ENCODE data around the gene SEPTIN8.

The SEPTIN8 gene

DNA sequence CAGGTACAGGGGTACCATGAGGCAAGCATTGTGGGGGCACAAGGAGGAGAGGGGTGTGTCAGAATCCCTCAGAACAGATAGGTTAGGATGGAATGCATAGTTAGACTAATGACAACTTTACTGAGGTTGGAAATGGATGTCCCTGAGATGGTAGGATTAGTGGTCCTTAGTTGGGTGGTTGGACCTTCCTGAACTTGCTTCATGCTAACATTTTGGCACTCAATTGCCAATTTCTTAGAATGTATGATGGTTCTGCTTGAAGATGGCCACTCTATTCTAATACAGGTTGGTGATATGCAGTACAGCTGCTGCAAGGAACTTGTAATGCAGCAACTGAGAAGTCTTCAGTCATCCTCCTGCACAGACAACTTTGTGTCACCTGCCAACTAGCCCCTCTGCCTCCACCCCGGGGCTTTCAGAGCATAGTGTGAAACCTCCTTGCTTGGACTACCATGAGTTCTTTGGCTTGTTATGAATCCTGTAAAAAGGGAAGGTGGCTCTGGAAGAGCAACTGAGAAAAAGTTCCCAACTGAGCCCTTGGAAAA is 24.4 kb downstream of the SEPTIN8 start:
- Histone ChIP-seq H3K4me1 (ENCODE audit: control extremely low read depth in 1 of 4, control insufficient read depth in 4 of 4, insufficient read depth in 4 of 4, low read length in 3 of 4) (peaks cover 0 to 1% (median under 1%) of the 10 kb centered on the region in 4 experiments), H3K36me3 (ENCODE audit: control insufficient read depth in 4 of 4, insufficient read depth in 4 of 4, low read length in 3 of 4) (no peaks in the 10 kb centered on the region), H3K27me3 (replicated peaks in 2 of 5; ENCODE audit: control insufficient read depth in 4 of 5, insufficient read depth in 5 of 5, low read length in 4 of 5) (peaks cover 0 to 26% (median 12%) of the 10 kb centered on the region in 5 experiments), H3K4me3 (ENCODE audit: control insufficient read depth in 1 of 7, extremely low read depth in 1 of 7, insufficient read depth in 4 of 7, low read depth in 2 of 7, low read length in 6 of 7) (no peak overlapping the region), H3K9me3 (ENCODE audit: control extremely low read depth in 1 of 5, control insufficient read depth in 4 of 5, insufficient read depth in 2 of 5, low read depth in 1 of 5, low read length in 4 of 5) (no peaks in the 10 kb centered on the region), H3K27ac (ENCODE audit: insufficient read depth in 1 of 2, low read depth in 1 of 2, low read length in 2 of 2, poor library complexity in 1 of 2, severe bottlenecking in 2 of 2) (no peak overlapping the region)
- ChIA-PET POLR2A (no interaction called here), CTCF (interaction anchor here (1.0 to 5.9 kb wide), 11 partner anchors 10 to 68 kb away, joined by 3 to 74 read pairs (median 6); no protein-coding TSS in a partner anchor)
- WGBS (ENCODE audit: insufficient coverage), result 100% methylated on average over 1 of the region's 1 CpG
- DNase-seq, result no peak

DNA sequence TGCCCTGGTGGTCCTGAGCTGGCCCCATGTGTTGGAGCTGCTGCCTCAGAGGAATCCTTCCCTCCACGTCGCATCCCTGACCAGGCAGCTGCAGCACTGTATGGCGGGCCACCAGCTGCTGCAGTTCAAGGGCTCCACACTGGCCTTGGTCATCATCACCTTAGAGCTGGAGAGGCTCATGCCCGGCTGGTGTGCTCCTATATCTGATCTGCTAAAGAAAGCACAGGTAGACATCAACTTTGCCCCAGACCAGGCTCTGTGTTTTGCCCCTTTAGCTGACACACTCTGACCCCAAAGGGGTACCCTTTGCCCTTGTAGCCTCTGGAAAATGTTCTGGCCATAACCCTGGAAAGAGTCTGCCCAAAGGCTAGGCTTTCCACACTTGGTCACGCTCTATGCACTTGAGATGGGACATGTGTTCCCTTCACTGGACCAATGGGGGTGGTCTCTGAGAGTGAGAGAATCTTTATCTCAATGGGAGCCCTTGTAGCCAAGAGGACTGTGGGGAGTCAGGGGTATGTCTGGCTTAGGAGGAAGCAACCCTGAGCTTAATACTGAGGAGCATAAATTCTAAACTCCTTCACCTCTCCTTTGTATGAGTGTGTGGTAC is 25.0 kb downstream of the SEPTIN8 start:
- H3K27me3 ChIP-seq (replicated peaks in 2 of 5; ENCODE audit: control insufficient read depth in 4 of 5, insufficient read depth in 5 of 5, low read length in 4 of 5), result peaks cover 0 to 26% (median 18%) of the 10 kb centered on the region in 5 experiments
- POLR2A ChIA-PET, result no interaction called here
- H3K4me3 ChIP-seq (ENCODE audit: control insufficient read depth in 1 of 7, extremely low read depth in 1 of 7, insufficient read depth in 4 of 7, low read depth in 2 of 7, low read length in 6 of 7), result no peak overlapping the region
- H3K4me1 ChIP-seq (ENCODE audit: control extremely low read depth in 1 of 4, control insufficient read depth in 4 of 4, insufficient read depth in 4 of 4, low read length in 3 of 4), result peaks cover 0 to 7% (median 5%) of the 10 kb centered on the region in 4 experiments
- CTCF ChIA-PET, result interaction anchor here (1.0 to 4.6 kb wide), 7 partner anchors 14 to 365 kb away, joined by 3 to 16 read pairs (median 4); no protein-coding TSS in a partner anchor
- DNase-seq, result no peak
- 97% methylated on average over 4 of the region's 5 CpGs for WGBS (ENCODE audit: insufficient coverage)
- H3K27ac ChIP-seq (ENCODE audit: insufficient read depth in 1 of 2, low read depth in 1 of 2, low read length in 2 of 2, poor library complexity in 1 of 2, severe bottlenecking in 2 of 2), result no peak overlapping the region
- no peaks in the 10 kb centered on the region for H3K36me3 ChIP-seq (ENCODE audit: control insufficient read depth in 4 of 4, insufficient read depth in 4 of 4, low read length in 3 of 4)
- H3K9me3 ChIP-seq (ENCODE audit: control extremely low read depth in 1 of 5, control insufficient read depth in 4 of 5, insufficient read depth in 2 of 5, low read depth in 1 of 5, low read length in 4 of 5), result no peaks in the 10 kb centered on the region

DNA sequence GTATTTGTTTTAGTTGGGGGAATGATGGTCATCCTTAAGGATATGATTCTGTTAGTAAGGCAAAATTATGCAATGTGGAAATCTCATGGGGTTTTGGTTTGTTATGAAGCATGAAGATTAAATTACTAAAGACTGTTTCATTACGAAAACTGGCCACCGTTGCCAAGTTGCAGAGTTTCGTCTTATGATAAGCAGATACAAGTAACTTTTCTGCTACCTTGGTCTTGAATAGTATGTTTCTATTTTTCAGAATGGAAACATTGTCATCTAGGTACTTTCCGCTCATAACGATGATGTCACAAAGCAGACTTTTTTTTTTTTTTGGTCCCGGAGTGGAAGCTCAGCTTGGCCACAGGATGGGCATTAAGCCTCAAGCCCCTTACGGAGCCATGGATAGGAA is 25.6 kb downstream of the SEPTIN8 start:
- DNase-seq, result peak in 2 of 3 donors; percentile 36 to 42
- ChIA-PET CTCF (interaction anchor here (1.0 to 4.6 kb wide), 6 partner anchors 14 to 365 kb away, joined by 3 to 16 read pairs (median 4); partner anchors contain the start of gene KIF3A), POLR2A (no interaction called here)

DNA sequence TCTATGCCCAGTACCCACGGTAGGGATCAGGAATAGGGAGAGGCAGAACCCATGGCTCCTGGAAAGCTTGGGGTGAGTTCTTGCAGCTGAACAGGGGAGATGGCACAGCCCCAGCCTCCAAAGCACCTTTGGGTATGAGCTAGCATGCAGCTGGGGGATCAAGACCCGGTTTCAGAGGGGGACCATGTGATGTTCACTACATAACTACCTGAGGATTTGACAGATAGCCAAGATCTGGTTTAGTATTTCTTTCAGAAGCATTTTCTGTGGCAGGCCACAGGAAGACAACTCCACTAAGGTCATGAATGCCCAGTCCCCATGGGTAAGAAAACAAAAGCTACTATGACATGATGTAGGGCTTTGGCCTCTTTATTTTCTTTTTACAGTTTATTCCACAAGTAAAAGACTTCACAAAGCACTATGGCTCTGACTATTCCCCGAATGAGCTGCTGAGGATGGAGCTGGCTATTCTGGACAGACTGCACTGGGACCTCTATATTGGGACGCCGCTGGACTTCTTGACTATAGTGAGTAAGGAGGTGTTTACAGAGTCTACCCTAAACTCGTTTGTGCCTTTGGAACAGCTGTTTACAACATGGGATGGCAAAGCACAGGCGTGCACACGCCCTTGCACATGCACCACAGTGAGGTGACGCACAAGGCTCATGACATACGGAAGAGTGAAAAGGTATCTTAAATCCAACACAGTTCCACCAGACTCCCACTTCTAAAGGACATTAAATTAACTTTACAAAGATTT is 26.4 kb downstream of the SEPTIN8 start:
- Histone ChIP-seq H3K36me3 (ENCODE audit: control insufficient read depth in 4 of 4, insufficient read depth in 4 of 4, low read length in 3 of 4) (no peaks in the 10 kb centered on the region), H3K4me1 (ENCODE audit: control extremely low read depth in 1 of 4, control insufficient read depth in 4 of 4, insufficient read depth in 4 of 4, low read length in 3 of 4) (peaks cover 0 to 12% (median 10%) of the 10 kb centered on the region in 4 experiments), H3K27ac (ENCODE audit: insufficient read depth in 1 of 2, low read depth in 1 of 2, low read length in 2 of 2, poor library complexity in 1 of 2, severe bottlenecking in 2 of 2) (no peak overlapping the region), H3K9me3 (ENCODE audit: control extremely low read depth in 1 of 5, control insufficient read depth in 4 of 5, insufficient read depth in 2 of 5, low read depth in 1 of 5, low read length in 4 of 5) (no peaks in the 10 kb centered on the region), H3K4me3 (ENCODE audit: control insufficient read depth in 1 of 7, extremely low read depth in 1 of 7, insufficient read depth in 4 of 7, low read depth in 2 of 7, low read length in 6 of 7) (no peak overlapping the region), H3K27me3 (replicated peaks in 2 of 5; ENCODE audit: control insufficient read depth in 4 of 5, insufficient read depth in 5 of 5, low read length in 4 of 5) (peaks cover 4 to 32% (median 30%) of the 10 kb centered on the region in 5 experiments)
- no peak for DNase-seq
- WGBS (ENCODE audit: insufficient coverage), result 87% methylated on average over 2 of the region's 10 CpGs
- CTCF ChIA-PET, result interaction anchor here (1.0 to 4.6 kb wide), 5 partner anchors 9 to 70 kb away, joined by 3 to 16 read pairs (median 4); partner anchors contain the start of gene KIF3A
- POLR2A ChIA-PET, result interaction anchor here (0.8 kb wide), 1 partner anchor 11 kb away, joined by 3 read pairs; no protein-coding TSS in a partner anchor

More for the DNA sequence above, 25.6 kb downstream of the SEPTIN8 start:
- Histone ChIP-seq H3K4me3 (ENCODE audit: control insufficient read depth in 1 of 7, extremely low read depth in 1 of 7, insufficient read depth in 4 of 7, low read depth in 2 of 7, low read length in 6 of 7) (no peak overlapping the region), H3K27me3 (replicated peaks in 2 of 5; ENCODE audit: control insufficient read depth in 4 of 5, insufficient read depth in 5 of 5, low read length in 4 of 5) (peaks cover 0 to 29% (median 24%) of the 10 kb centered on the region in 5 experiments), H3K36me3 (ENCODE audit: control insufficient read depth in 4 of 4, insufficient read depth in 4 of 4, low read length in 3 of 4) (no peaks in the 10 kb centered on the region), H3K9me3 (ENCODE audit: control extremely low read depth in 1 of 5, control insufficient read depth in 4 of 5, insufficient read depth in 2 of 5, low read depth in 1 of 5, low read length in 4 of 5) (no peaks in the 10 kb centered on the region), H3K27ac (ENCODE audit: insufficient read depth in 1 of 2, low read depth in 1 of 2, low read length in 2 of 2, poor library complexity in 1 of 2, severe bottlenecking in 2 of 2) (no peak overlapping the region), H3K4me1 (ENCODE audit: control extremely low read depth in 1 of 4, control insufficient read depth in 4 of 4, insufficient read depth in 4 of 4, low read length in 3 of 4) (peaks cover 0 to 12% (median 10%) of the 10 kb centered on the region in 4 experiments)
- 93% methylated on average over 5 of the region's 7 CpGs for WGBS (ENCODE audit: insufficient coverage)

DNA sequence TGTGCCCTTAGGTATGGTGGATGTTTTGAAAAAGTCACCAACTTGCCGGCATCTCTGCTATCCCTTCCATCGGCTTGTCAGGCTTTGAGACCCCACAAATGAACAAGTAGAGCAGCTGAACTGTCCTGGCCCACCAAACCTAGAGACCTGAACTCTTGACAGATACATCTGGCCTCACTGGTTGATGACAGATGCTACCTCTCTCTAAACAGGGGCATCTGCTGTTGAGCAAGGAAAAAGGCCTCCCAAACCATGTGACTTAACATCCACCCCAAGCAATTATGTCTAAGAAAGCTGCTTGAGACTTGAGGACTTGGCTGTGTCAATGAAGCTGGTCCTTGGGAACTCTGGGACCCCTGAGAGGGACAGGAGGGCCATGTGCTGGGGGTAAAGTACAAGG is 27.5 kb downstream of the SEPTIN8 start:
- no peak overlapping the region for H3K4me3 ChIP-seq (ENCODE audit: control insufficient read depth in 1 of 7, extremely low read depth in 1 of 7, insufficient read depth in 4 of 7, low read depth in 2 of 7, low read length in 6 of 7)
- H3K27me3 ChIP-seq (replicated peaks in 2 of 5; ENCODE audit: control insufficient read depth in 4 of 5, insufficient read depth in 5 of 5, low read length in 4 of 5), result peaks cover 4 to 42% (median 30%) of the 10 kb centered on the region in 5 experiments
- no peak overlapping the region for H3K27ac ChIP-seq (ENCODE audit: insufficient read depth in 1 of 2, low read depth in 1 of 2, low read length in 2 of 2, poor library complexity in 1 of 2, severe bottlenecking in 2 of 2)
- 100% methylated on average over 2 of the region's 2 CpGs for WGBS (ENCODE audit: insufficient coverage)
- H3K36me3 ChIP-seq (ENCODE audit: control insufficient read depth in 4 of 4, insufficient read depth in 4 of 4, low read length in 3 of 4), result no peaks in the 10 kb centered on the region
- H3K9me3 ChIP-seq (ENCODE audit: control extremely low read depth in 1 of 5, control insufficient read depth in 4 of 5, insufficient read depth in 2 of 5, low read depth in 1 of 5, low read length in 4 of 5), result no peaks in the 10 kb centered on the region
- CTCF ChIA-PET, result interaction anchor here (1.5 to 4.6 kb wide), 2 partner anchors 10 to 71 kb away, joined by 3 to 16 read pairs; no protein-coding TSS in a partner anchor
- POLR2A ChIA-PET, result no interaction called here
- H3K4me1 ChIP-seq (ENCODE audit: control extremely low read depth in 1 of 4, control insufficient read depth in 4 of 4, insufficient read depth in 4 of 4, low read length in 3 of 4), result peaks cover 0 to 12% (median 10%) of the 10 kb centered on the region in 4 experiments
- no peak for DNase-seq

DNA sequence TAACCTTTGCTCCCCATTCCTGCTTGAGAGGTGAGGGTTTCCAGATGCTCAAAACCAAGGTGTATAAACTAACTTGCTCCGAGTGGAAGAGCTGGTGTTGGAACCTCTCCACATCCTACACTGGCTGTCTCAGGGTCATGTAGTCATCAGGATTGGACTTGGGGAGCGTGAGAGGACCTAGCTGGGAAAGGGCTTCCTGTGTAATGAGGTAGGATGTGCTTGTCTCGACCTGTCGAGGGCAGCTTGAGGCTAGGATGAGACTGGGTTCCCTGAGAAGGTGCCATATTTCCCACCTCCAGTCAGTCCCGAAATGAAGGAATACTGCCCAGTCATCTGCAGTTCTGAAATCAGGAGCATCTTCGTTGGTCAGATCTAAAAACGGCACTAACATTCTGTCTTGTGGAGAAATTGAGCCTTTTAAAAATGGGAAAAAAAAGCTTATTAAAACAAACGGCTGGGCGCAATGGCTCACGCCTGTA is 28.5 kb downstream of the SEPTIN8 start:
- H3K4me1 ChIP-seq (ENCODE audit: control extremely low read depth in 1 of 4, control insufficient read depth in 4 of 4, insufficient read depth in 4 of 4, low read length in 3 of 4), result peaks cover 0 to 12% (median 10%) of the 10 kb centered on the region in 4 experiments
- no peaks in the 10 kb centered on the region for H3K36me3 ChIP-seq (ENCODE audit: control insufficient read depth in 4 of 4, insufficient read depth in 4 of 4, low read length in 3 of 4)
- DNase-seq, result no peak
- no peaks in the 10 kb centered on the region for H3K9me3 ChIP-seq (ENCODE audit: control extremely low read depth in 1 of 5, control insufficient read depth in 4 of 5, insufficient read depth in 2 of 5, low read depth in 1 of 5, low read length in 4 of 5)
- no peak overlapping the region for H3K4me3 ChIP-seq (ENCODE audit: control insufficient read depth in 1 of 7, extremely low read depth in 1 of 7, insufficient read depth in 4 of 7, low read depth in 2 of 7, low read length in 6 of 7)
- H3K27me3 ChIP-seq (replicated peaks in 2 of 5; ENCODE audit: control insufficient read depth in 4 of 5, insufficient read depth in 5 of 5, low read length in 4 of 5), result peaks cover 4 to 42% (median 30%) of the 10 kb centered on the region in 5 experiments
- H3K27ac ChIP-seq (ENCODE audit: insufficient read depth in 1 of 2, low read depth in 1 of 2, low read length in 2 of 2, poor library complexity in 1 of 2, severe bottlenecking in 2 of 2), result no peak overlapping the region
- ChIA-PET CTCF (interaction anchor here (0.6 to 4.6 kb wide), 3 partner anchors 10 to 72 kb away, joined by 3 to 16 read pairs (median 5); no protein-coding TSS in a partner anchor), POLR2A (interaction anchor here (0.6 kb wide), 1 partner anchor 13 kb away, joined by 3 read pairs; no protein-coding TSS in a partner anchor)
- WGBS (ENCODE audit: insufficient coverage), result 98% methylated on average over 7 of the region's 10 CpGs
